C4-2B (cell line): ENCODE results near the gene RASA3.

ENCODE experiments used
- CTCF ChIP-seq: fragments of 450-650 bp; conservative IDR thresholded peaks from 2 replicates; pipeline ENCODE4 v1.5.1; 2017; ENCODE audit warnings: mild to moderate bottlenecking
- ZFX ChIP-seq: fragments of 450-650 bp; IDR thresholded peaks from 2 replicates; pipeline ENCODE4 v1.6.1; 2017

DNA sequence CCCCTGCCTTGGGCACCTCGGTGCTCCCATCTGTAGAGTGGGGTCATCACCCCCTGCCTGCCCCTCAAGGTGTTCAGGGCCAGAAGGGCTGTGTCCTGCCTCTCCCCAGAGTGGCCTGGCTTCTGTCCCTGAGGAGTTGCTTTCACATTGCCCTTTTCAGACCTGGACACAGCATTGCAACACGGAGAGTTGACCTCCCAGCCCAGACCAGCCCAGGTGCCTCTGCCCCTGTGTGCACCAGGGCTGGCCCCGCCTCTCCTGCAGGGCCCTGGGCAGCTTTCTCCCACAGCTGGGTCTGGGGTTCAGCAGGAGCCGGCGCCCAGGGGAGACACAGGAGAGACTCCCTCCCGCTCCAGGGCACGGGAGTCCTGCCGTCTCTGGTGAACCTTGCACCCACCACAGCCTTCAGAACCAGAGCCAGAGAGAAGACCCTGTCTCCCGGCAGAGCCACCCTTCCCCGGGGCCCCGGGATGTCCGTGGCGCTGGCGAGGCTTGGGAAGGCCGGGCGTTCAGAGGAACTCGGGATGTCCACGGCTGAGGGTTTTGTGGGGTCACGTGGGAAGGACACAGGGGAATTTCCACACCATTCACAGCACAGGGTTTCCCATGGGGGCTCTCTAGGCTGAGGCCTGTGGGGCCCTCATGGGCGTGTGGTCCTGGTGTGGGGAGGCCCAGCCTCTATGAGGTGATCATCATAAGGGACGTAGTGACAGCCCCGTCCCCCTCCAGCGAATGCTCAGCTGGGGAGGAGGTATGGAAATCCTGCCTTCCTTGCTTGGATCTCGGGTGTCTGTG, 181.8 kb downstream of the RASA3 start:
- TF ChIP-seq CTCF (no peak), ZFX (no peak)
